GM12873 (cell line): ENCODE results near the gene LMO7.

Experiments
- TF ChIP-seq, protein P1 (sequence below): IDR thresholded peaks from 2 replicates; pipeline ENCODE4 v1.5.1; 2012; ENCODE audit warnings: low read depth, mild to moderate bottlenecking, moderate library complexity, low read length, control low read depth; ENCODE audit not compliant: insufficient read depth; ENCODE audit errors: missing control alignments

LMO7 gene

GRCh38 chr13:75635828-75636435 is at the start of gene LMO7:
LMO7 (plus strand) TSS chr13:75636330; CDS start chr13:75636658, 328 bp downstream.
- TF ChIP-seq, protein P1, sequence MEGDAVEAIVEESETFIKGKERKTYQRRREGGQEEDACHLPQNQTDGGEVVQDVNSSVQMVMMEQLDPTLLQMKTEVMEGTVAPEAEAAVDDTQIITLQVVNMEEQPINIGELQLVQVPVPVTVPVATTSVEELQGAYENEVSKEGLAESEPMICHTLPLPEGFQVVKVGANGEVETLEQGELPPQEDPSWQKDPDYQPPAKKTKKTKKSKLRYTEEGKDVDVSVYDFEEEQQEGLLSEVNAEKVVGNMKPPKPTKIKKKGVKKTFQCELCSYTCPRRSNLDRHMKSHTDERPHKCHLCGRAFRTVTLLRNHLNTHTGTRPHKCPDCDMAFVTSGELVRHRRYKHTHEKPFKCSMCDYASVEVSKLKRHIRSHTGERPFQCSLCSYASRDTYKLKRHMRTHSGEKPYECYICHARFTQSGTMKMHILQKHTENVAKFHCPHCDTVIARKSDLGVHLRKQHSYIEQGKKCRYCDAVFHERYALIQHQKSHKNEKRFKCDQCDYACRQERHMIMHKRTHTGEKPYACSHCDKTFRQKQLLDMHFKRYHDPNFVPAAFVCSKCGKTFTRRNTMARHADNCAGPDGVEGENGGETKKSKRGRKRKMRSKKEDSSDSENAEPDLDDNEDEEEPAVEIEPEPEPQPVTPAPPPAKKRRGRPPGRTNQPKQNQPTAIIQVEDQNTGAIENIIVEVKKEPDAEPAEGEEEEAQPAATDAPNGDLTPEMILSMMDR, result no peak

DNA sequence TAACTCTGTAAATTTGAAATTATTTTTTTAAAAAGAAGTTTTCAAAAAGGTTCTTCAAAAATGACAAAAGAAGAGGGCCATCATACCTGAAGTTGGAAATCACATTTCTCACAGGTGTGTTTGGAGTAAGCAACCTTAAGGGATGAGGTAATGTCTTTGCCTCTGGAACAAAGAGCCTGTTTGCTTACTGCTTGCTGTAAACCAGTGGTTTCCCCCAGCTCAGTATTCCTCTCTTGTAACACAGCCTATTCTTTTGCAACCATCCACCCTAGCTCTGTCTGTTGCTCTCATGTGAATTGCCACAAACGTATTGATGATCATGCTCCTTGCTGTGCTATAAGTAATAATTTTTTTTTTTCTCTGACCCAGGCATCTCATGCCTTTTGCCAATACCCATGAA is 48.5 kb upstream of the LMO7 start:
- TF ChIP-seq, protein P1, result no peak

DNA sequence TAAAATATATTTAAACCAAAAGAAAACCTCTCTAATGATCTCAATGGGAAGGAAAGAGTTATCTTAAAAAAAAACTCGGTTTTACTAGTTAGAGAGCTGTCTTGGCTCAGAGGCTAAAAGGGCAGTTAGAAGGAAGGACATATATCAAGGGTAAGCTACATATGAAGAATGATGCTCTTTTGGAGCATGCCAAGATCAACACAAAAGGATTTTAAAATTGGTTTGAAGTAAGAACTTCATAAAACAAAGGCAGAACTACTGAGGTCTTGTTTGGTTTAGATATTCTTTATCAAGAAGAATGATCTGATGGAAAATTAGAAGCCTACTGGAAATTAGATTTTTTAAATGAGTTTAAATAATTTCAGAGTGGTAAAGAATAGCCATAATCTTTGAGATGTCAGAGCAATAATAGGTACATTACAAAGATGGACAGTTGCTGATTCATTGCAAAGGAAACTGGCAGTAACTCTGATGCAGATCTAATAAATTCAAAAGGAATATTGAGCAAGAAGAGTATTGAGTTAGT is 39.4 kb upstream of the LMO7 start:
- TF ChIP-seq, protein P1, result no peak

DNA sequence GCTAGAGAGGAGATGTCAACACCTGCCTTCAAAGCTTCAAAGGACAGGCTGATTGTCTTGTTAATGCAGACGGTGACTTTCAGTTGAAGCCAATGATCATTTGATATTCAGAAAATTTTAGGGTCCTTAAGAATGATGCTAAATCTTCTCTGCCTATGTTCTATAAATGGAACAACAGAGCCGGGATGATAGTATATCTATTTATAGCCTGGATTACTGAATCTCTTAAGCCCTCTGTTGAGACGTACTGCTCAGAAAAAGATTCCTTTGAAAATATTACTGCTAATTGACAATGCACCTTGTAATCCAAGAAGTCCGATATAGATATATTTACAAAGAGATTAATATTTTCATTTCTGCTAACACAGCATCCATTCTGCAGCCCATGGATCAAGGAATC is 35.8 kb upstream of the LMO7 start:
- TF ChIP-seq, protein P1, result no peak

GRCh38 chr13:75603038-75603437 is 33.1 kb upstream of the LMO7 start:
- TF ChIP-seq, protein P1, result no peak

DNA sequence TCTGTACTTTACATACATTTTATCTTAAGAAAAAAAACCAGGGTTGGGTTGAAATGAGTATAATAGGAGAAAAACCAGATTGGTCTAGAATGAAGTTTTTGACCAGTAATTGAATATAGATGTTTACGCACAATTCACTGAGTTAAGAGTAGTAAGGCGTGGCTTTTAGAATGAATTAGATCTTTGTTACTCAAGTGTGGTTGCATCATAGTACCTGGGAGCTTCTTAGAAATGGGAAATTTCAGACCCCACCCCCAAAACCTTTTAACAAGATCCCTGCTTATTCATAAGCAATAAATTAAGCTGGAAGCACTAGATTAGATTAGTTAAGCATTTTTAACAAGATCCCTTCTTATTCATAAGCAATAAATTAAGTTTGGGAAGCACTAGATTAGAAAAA is 28.7 kb upstream of the LMO7 start:
- TF ChIP-seq, protein P1, result no peak

DNA sequence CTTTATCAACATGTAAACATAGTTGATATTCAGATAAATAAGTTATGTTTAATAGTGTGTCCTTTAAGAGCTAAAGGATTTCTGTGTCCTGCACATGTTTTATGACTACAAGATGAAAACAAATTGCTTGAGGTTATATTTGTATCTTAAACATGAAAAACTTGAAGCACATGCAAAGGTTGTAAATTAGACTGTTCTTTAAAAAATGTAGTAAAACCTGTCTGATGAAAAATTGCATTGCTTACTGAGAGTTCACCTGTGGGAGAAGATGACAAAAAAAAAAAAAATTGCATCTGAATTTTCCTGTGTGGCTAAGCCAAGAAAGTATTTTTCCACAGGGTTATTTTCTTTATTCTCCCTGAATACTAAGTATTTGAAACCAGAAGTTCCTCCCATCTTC is 25.7 kb upstream of the LMO7 start:
- TF ChIP-seq, protein P1, result no peak
